NOMO-1 (cell line): ENCODE measurements around the gene WWC2.

Source experiments
- DNase-seq, 2 experiments: peaks; one replicate each; lab custom pipeline; 2025; ENCODE audit not compliant: unreplicated experiment in 2 of 2; lab: John Stamatoyannopoulos, UW

The WWC2 gene

DNA sequence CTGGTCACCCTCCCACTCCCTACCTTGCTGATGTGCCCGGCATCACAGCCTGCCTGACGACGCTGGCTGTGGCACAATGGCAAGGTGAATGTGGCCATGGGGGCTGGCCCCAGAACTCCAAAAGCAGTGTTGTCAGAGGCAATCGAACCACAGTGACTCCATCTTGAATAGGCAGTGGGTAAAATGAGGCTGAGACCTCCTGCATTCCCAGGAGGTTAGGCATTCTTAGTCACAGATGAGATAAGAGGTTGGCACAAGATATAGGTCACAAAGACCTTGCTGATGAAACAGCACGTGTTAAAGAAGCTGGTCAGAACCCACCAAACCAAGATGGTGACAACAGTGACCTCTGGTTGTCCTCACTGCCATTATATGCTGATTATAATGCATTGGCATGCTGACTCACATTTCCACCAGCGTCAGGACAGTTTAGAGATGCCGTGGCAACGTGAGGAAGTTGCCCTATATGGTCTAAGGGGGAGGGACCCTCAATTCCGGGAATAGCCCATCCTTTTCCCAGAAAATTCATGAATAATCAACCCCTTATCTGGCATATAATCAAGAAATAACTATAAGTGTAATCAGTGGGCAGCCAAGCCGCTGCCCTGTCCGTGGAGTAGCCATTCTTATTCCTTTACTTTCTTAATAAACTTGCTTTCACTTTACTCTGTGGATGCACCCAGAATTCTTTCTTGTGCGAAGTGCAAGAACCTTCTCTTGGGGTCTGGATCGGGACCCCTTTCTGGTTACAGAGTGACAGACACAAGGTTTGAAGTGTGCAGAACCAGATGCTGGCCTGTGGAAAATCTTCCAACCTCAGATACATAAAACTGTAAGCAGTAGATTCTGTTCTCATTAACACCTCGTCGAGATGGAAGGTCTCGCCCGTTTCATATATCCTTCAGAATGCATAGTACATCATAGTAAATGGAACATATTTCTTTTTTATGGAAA lies 249.9 kb downstream of the WWC2 start:
- DNase-seq, result no peak

DNA sequence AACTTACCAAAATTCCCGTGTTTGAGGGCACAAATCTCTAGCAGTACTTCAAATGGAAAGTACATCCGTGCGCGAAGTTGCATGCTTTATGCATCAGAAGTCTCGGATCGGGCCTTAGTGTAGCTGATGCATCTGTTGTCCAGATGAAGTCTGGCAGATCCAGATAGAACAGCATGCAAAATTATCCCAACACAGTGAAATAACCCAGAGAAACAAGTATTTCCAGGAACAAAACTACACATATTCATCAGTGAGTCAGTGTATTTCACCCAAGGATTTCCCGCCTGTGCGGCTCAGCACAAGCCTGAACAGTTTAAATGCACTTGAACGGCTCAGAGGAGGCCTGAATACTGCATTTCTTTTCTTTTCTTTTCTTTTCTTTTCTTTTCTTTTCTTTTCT lies 250.6 kb downstream of the WWC2 start:
- DNase-seq, result no peak

DNA sequence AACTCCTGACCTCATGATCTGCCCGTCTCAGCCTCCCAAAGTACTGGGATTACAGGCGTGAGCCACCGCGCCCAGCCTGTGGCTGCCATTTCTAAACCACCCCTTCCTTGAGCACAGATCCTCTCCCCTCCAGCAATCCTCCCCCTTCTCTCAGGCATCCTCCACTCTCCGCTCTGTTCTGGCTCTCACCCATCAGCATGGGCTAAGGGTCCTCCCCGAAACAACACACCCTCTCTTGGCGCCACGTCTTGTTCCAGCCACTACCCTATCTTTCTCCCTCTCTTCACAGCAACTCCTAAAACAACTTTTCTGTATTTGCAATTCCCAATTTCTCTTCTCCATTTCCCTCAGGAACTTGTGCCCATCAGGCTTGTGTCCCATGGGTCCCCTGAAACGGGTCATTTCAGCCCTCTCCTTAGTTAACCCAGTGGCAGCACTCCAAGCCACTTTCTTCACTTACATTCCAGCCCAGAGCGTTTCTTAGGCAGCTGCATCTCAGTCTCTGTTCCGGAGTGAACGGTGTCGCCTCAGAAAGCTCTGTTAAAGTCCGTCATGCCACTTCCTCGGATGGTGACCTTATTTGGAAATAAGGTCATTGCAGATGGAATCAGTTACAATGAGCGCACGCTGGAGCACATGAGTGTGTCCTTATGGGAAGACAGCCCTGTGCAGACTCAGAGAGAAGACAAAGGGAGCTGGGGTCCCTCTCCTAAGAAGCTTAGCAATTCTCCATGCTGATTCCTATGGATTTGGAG lies 251.4 kb downstream of the WWC2 start:
- DNase-seq, result no peak

- no peak for DNase-seq
Observed at GRCh38 chr4:183352546-183352945, 253.5 kb downstream of the WWC2 start.

DNA sequence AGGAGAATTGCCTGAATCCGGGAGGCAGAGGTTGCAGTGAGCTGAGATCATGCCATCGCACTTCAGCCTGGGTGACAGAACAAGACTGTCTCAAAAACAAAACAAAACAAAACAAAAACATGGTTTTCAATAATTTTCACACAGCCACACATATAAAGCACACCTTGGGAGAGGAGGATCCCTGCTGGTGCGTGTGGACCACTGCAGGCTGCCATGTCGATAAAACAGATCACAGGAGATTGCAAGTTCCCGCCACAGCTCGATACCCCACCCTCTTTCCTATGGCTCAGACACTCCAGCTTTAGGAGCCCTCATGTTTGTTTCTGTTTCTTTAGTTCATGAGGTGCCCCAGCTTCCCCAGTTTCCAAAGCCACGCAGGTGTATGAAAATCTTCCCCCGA lies 254.5 kb downstream of the WWC2 start:
- DNase-seq, result no peak

DNA sequence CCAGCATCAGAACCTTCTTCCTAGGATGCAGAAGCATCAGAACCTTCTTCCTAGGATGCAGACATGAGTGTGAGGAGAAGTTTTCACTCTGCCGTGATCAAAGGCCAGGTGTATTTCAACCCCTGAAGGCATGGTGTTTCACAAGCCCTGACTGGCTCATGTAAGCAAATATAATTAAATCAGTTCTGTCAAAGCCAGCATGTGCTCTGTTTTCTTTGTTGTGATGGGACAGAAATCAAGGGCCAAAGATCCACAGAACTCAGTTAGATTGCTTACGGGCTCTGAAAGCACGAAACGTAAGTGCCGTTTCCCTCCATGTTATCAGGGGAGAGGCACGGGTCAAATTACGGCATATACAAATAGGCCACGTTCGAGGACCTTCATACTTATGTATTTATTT lies 255.2 kb downstream of the WWC2 start:
- no peak for DNase-seq

GRCh38 chr4:183355405-183355804 lies 256.3 kb downstream of the WWC2 start:
- DNase-seq, result no peak

DNA sequence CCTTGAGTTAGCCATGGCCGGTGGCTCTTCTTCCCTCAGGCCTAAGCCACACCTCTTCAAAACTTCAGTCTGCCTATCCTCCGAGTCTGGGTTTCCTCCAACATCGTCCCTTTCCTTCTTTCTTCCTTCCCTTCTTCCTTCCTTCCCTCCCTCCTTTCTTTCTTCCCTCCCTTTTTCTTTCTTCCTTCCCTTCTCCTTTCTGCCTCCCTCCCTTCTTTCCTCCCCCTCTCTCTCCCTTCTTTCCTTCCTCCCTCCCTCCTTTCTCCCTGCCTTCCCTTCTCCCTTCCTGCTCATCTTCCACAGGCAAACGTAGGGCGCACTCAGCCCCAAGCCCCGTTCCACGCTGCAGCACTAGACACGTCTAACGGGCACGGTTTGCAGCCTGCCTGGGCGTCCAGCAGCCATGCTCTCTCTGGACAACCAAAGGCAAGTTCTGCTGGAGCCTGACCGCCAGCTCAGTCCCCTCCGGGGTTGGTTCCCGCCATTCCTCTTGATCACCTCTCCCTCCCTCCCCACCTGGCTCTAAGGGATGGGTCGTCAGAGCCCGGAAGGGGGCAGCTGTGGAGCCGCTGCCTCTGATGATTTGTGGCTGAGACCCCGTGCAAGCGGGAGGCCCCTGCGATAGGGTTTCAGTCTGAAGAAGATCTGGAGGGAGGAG lies 257.2 kb downstream of the WWC2 start:
- no peak for DNase-seq

DNA sequence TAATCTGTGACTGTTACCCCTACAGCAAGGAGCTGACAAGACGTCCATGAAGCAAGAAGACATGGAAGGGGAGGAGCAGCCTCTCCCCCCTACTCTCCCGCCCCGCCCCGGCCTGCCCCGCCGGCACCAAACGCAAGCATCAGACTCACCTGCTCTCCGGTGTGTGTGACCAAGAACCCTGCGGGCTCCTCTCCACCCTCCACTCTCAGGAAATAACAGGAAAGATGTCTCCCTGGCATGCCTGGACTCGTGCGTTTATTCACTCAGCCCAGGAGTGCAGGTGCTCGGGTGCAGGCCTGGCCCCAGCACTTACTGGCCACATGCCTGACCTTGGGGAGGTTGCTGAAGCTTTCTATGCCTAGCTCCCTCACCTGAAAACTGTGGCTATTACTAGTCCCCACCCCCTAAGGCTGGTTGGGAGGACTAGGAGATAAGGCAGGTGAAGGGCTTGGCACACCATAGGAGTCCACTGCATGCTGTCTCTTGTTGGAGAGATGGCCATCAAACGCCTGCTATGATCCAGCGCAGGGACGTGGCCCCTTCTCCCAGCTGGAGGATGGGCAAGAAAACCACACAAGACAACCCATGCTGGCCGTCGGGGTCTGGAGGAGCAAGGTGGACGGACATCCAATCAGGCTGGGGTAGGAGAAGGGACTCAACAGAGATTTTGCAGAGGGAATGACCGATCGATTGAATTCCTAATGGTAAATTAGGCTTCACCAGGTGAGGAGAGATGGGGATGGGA lies 258.0 kb downstream of the WWC2 start:
- DNase-seq, result no peak

DNA sequence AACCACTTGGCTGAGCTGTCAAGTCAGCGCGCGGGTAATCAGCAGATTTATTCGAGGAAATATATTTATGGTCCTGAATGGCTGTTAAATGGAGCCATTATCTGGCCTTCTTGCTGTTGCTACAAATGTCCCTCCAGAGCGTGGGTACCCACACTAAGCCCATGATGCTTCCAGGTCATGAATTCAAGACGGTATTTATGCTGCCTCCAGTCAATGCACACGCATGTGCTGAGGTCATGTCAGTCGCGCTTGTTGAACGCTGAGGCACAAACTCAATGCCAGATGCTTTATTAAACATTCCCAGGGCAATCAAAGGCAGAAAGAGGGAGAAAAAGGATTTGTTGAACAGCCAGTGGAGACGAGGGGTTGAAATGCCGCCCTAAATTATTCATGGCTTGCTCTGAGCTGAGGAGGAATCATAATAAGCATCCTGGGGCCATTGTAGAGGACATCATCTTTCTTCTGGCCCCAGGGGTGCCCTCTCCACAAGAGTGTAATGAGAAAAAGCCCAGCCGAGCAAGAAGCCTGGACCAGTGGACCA lies 259.2 kb downstream of the WWC2 start:
- DNase-seq, result no peak

- DNase-seq, result no peak
Observed at GRCh38 chr4:183360161-183360919, 261.3 kb downstream of the WWC2 start.

GRCh38 chr4:183362036-183362435 lies 263.0 kb downstream of the WWC2 start:
- no peak for DNase-seq

GRCh38 chr4:183362916-183363542 lies 264.0 kb downstream of the WWC2 start:
- no peak for DNase-seq

DNA sequence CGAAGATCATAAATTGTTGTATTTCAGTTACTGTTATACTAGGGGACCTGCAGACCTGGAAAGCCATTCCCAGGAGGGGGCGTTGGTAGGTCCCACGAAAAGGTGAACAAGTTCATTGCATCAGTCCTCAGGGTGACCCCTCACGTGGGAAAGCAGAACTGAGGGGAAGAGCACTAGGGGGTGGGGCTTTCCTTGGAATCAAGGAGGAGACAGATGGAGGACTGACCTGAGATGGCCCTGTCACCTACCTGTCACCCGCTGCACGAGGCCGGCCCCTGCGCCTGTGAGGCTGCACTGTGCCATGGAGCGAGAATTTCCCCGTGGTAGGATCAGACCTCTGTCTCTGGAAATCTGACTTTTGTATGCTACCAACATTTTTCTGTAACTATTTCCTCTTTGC lies 265.0 kb downstream of the WWC2 start:
- DNase-seq, result no peak

- DNase-seq, result no peak
Observed at GRCh38 chr4:183366206-183366835, 267.3 kb downstream of the WWC2 start.

- DNase-seq, result no peak
Observed at GRCh38 chr4:183369073-183369472, 270.0 kb downstream of the WWC2 start.
